PC-3 (cell line): ENCODE results near the gene SEC23IP.

Source experiments
- EZH2 ChIP-seq: fragments of 300-600 bp; sonication (generic); IDR thresholded peaks from one replicate; pipeline ENCODE4 v1.6.1; 2017; ENCODE audit warnings: antibody characterized with exemption, mild to moderate bottlenecking, low read length; ENCODE audit not compliant: unreplicated experiment
- TF ChIP-seq, protein P1 (sequence below): fragments of 300-600 bp; sonication (generic); conservative IDR thresholded peaks from 2 replicates; pipeline ENCODE4 v1.5.1; 2017; ENCODE audit warnings: antibody characterized with exemption, low read depth, mild to moderate bottlenecking, low read length

GRCh38 chr10:119991066-119991465 lies 98.5 kb downstream of the SEC23IP start:
- TF ChIP-seq, protein P1, sequence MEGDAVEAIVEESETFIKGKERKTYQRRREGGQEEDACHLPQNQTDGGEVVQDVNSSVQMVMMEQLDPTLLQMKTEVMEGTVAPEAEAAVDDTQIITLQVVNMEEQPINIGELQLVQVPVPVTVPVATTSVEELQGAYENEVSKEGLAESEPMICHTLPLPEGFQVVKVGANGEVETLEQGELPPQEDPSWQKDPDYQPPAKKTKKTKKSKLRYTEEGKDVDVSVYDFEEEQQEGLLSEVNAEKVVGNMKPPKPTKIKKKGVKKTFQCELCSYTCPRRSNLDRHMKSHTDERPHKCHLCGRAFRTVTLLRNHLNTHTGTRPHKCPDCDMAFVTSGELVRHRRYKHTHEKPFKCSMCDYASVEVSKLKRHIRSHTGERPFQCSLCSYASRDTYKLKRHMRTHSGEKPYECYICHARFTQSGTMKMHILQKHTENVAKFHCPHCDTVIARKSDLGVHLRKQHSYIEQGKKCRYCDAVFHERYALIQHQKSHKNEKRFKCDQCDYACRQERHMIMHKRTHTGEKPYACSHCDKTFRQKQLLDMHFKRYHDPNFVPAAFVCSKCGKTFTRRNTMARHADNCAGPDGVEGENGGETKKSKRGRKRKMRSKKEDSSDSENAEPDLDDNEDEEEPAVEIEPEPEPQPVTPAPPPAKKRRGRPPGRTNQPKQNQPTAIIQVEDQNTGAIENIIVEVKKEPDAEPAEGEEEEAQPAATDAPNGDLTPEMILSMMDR, result no peak
- no peak for TF ChIP-seq EZH2
